WTC11 (cell line): Measurements from ENCODE around the gene MEIS1. TPM values are rescaled to one million over a fixed set of nuclear protein-coding genes. Genes with fewer than 3 reads are reported as not detected.

ENCODE experiments used
- ATAC-seq: fragments of 200-7000 bp; cut with Tn5 transposase; 2 replicates; pipeline ENCODE4 v1.10.0; 2021; ENCODE audit warnings: mild to moderate bottlenecking, moderate library complexity
- CTCF ChIA-PET: fragments of 300-600 bp; sonication (Branson Sonifier 250); formaldehyde crosslinking; loops from one replicate; lab custom pipeline; 2021; ENCODE audit warnings: antibody characterized with exemption; lab: Charles Lee
- POLR2A ChIA-PET: fragments of 350-600 bp; sonication (Branson Sonifier 250); formaldehyde crosslinking; loops from one replicate; lab custom pipeline; 2021; ENCODE audit warnings: antibody characterized with exemption; lab: Charles Lee
- DNase-seq: peaks from one replicate; pipeline ENCODE4 v3.0.0; 2021; ENCODE audit warnings: low spot score
- H3K27ac Mint-ChIP-seq: 2 replicates; pipeline ENCODE4 v1.8.0; 2021; ENCODE audit warnings: mixed read lengths
- H3K27me3 Mint-ChIP-seq: 2 replicates; pipeline ENCODE4 v1.8.0; 2021; ENCODE audit warnings: low read depth, mild to moderate bottlenecking, moderate library complexity, mixed read lengths
- H3K36me3 Mint-ChIP-seq: 2 replicates; pipeline ENCODE4 v1.8.0; 2021; ENCODE audit warnings: mixed read lengths
- H3K4me1 Mint-ChIP-seq: 2 replicates; pipeline ENCODE4 v1.8.0; 2022; ENCODE audit warnings: mixed read lengths
- H3K4me3 Mint-ChIP-seq: 2 replicates; pipeline ENCODE4 v1.8.0; 2021; ENCODE audit warnings: mild to moderate bottlenecking, moderate library complexity, mixed read lengths
- H3K9me3 Mint-ChIP-seq: 2 replicates; pipeline ENCODE4 v1.8.0; 2021; ENCODE audit warnings: mixed read lengths
- CREM ChIP-seq: sonication (generic); formaldehyde crosslinking; IDR thresholded peaks from 2 replicates; pipeline ENCODE4 v1.8.1; 2022; ENCODE audit warnings: mild to moderate bottlenecking, missing genetic modification reagents, moderate library complexity
- ESRRA ChIP-seq: sonication (generic); formaldehyde crosslinking; IDR thresholded peaks from 2 replicates; pipeline ENCODE4 v1.8.1; 2022; ENCODE audit warnings: mild to moderate bottlenecking, missing genetic modification reagents, borderline replicate concordance
- NFE2L1 ChIP-seq: sonication (generic); formaldehyde crosslinking; IDR thresholded peaks from 2 replicates; pipeline ENCODE4 v1.8.1; 2023; ENCODE audit warnings: missing genetic modification reagents
- NFYB ChIP-seq: sonication (generic); formaldehyde crosslinking; conservative IDR thresholded peaks from 2 replicates; pipeline ENCODE4 v1.8.0; 2022; ENCODE audit warnings: low read depth, missing genetic modification reagents
- SOX15 ChIP-seq: fragments of 250-450 bp; sonication (Bioruptor Pico); IDR thresholded peaks from 2 replicates; pipeline ENCODE4 v1.9.0; 2021; ENCODE audit warnings: mild to moderate bottlenecking
- ZNF423 ChIP-seq: fragments of 250-450 bp; sonication (Bioruptor Pico); IDR thresholded peaks from 2 replicates; pipeline ENCODE4 v2.1.2; 2022; ENCODE audit warnings: mild to moderate bottlenecking, moderate library complexity
- total RNA-seq: library from RNA; stranded (reverse); gene quantifications from 3 replicates; pipeline ENCODE4 v1.2.3, GENCODE V29; 2021
- TF ChIP-seq, protein P1 (sequence below): fragments of 250-450 bp; sonication (Bioruptor Pico); IDR thresholded peaks from 2 replicates; pipeline ENCODE4 v1.9.0; 2021; ENCODE audit warnings: mild to moderate bottlenecking, borderline replicate concordance
- TF ChIP-seq, protein P2 (sequence below): sonication (generic); formaldehyde crosslinking; IDR thresholded peaks from 2 replicates; pipeline ENCODE4 v1.8.0; 2022; ENCODE audit warnings: mild to moderate bottlenecking, missing genetic modification reagents
- TF ChIP-seq, protein P3 (sequence below): fragments of 250-450 bp; sonication (Bioruptor Pico); IDR thresholded peaks from 2 replicates; pipeline ENCODE4 v1.9.0; 2021; ENCODE audit warnings: mild to moderate bottlenecking
- TF ChIP-seq, protein P4 (sequence below): sonication (generic); formaldehyde crosslinking; IDR thresholded peaks from 2 replicates; pipeline ENCODE4 v1.8.0; 2022; ENCODE audit warnings: mild to moderate bottlenecking, missing genetic modification reagents
- TF ChIP-seq, protein P5 (sequence below): sonication (generic); formaldehyde crosslinking; IDR thresholded peaks from 2 replicates; pipeline ENCODE4 v1.8.0; 2023; ENCODE audit warnings: missing genetic modification reagents
- TF ChIP-seq, protein P6 (sequence below): sonication (generic); formaldehyde crosslinking; IDR thresholded peaks from 2 replicates; pipeline ENCODE4 v1.8.1; 2022; ENCODE audit warnings: mild to moderate bottlenecking, moderate library complexity, missing genetic modification reagents
- TF ChIP-seq, protein P7 (sequence below): sonication (generic); formaldehyde crosslinking; IDR thresholded peaks from 2 replicates; pipeline ENCODE4 v1.8.0; 2022; ENCODE audit warnings: mild to moderate bottlenecking, missing genetic modification reagents
- TF ChIP-seq, protein P8 (sequence below): sonication (generic); formaldehyde crosslinking; IDR thresholded peaks from 2 replicates; pipeline ENCODE4 v1.8.0; 2022; ENCODE audit warnings: mild to moderate bottlenecking, missing genetic modification reagents
- TF ChIP-seq, protein P9 (sequence below): sonication (generic); formaldehyde crosslinking; IDR thresholded peaks from 2 replicates; pipeline ENCODE4 v1.8.1; 2022; ENCODE audit warnings: mild to moderate bottlenecking, missing genetic modification reagents, moderate library complexity, borderline replicate concordance

The MEIS1 gene
- total RNA-seq, 1 experiment from 2014 or later, result 0.48 TPM

DNA sequence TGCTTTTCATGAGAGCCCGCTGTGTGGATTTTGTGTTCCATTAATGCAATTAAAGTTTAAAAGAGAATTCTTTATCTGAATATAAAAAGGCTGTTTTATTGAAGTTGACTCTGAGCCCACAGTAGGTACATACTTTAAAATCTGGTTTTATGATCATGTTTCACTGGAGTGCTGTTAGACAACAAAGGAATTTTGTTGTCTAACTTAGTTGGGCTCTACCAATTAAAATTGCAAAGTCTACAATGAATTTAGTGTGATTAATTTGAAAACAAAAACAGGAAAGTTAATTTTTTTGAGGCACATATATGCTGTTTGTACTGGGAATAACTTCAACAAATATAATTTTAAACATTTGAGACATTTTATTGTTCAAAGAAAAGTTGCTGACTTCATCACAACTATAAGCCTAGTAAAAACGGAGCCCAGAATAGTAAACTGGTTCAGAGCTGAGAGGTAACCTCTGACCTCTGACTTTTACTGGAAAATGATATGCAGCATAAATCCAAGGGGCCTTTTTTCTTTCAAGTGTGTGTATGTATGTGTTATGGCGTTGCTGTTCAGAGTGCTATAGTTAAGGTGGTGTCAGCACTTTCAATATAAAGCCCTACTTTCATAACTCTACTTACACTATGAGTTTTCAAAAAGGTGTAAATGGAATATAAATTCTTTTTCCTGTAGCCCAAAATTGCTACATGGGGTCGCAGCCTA, 30.2 kb downstream of the MEIS1 start (continued):
- TF ChIP-seq, protein P1, sequence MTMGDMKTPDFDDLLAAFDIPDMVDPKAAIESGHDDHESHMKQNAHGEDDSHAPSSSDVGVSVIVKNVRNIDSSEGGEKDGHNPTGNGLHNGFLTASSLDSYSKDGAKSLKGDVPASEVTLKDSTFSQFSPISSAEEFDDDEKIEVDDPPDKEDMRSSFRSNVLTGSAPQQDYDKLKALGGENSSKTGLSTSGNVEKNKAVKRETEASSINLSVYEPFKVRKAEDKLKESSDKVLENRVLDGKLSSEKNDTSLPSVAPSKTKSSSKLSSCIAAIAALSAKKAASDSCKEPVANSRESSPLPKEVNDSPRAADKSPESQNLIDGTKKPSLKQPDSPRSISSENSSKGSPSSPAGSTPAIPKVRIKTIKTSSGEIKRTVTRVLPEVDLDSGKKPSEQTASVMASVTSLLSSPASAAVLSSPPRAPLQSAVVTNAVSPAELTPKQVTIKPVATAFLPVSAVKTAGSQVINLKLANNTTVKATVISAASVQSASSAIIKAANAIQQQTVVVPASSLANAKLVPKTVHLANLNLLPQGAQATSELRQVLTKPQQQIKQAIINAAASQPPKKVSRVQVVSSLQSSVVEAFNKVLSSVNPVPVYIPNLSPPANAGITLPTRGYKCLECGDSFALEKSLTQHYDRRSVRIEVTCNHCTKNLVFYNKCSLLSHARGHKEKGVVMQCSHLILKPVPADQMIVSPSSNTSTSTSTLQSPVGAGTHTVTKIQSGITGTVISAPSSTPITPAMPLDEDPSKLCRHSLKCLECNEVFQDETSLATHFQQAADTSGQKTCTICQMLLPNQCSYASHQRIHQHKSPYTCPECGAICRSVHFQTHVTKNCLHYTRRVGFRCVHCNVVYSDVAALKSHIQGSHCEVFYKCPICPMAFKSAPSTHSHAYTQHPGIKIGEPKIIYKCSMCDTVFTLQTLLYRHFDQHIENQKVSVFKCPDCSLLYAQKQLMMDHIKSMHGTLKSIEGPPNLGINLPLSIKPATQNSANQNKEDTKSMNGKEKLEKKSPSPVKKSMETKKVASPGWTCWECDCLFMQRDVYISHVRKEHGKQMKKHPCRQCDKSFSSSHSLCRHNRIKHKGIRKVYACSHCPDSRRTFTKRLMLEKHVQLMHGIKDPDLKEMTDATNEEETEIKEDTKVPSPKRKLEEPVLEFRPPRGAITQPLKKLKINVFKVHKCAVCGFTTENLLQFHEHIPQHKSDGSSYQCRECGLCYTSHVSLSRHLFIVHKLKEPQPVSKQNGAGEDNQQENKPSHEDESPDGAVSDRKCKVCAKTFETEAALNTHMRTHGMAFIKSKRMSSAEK (CRISPR knock-in tag), result no peak
- TF ChIP-seq NFYB (CRISPR knock-in tag) (no peak), ESRRA (no peak), ZNF423 (CRISPR knock-in tag) (no peak), NFE2L1 (CRISPR knock-in tag) (no peak)
- TF ChIP-seq, protein P2, sequence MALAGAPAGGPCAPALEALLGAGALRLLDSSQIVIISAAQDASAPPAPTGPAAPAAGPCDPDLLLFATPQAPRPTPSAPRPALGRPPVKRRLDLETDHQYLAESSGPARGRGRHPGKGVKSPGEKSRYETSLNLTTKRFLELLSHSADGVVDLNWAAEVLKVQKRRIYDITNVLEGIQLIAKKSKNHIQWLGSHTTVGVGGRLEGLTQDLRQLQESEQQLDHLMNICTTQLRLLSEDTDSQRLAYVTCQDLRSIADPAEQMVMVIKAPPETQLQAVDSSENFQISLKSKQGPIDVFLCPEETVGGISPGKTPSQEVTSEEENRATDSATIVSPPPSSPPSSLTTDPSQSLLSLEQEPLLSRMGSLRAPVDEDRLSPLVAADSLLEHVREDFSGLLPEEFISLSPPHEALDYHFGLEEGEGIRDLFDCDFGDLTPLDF (CRISPR knock-in tag), result no peak
- TF ChIP-seq, protein P3, sequence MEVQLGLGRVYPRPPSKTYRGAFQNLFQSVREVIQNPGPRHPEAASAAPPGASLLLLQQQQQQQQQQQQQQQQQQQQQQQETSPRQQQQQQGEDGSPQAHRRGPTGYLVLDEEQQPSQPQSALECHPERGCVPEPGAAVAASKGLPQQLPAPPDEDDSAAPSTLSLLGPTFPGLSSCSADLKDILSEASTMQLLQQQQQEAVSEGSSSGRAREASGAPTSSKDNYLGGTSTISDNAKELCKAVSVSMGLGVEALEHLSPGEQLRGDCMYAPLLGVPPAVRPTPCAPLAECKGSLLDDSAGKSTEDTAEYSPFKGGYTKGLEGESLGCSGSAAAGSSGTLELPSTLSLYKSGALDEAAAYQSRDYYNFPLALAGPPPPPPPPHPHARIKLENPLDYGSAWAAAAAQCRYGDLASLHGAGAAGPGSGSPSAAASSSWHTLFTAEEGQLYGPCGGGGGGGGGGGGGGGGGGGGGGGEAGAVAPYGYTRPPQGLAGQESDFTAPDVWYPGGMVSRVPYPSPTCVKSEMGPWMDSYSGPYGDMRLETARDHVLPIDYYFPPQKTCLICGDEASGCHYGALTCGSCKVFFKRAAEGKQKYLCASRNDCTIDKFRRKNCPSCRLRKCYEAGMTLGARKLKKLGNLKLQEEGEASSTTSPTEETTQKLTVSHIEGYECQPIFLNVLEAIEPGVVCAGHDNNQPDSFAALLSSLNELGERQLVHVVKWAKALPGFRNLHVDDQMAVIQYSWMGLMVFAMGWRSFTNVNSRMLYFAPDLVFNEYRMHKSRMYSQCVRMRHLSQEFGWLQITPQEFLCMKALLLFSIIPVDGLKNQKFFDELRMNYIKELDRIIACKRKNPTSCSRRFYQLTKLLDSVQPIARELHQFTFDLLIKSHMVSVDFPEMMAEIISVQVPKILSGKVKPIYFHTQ (CRISPR knock-in tag), result no peak

DNA sequence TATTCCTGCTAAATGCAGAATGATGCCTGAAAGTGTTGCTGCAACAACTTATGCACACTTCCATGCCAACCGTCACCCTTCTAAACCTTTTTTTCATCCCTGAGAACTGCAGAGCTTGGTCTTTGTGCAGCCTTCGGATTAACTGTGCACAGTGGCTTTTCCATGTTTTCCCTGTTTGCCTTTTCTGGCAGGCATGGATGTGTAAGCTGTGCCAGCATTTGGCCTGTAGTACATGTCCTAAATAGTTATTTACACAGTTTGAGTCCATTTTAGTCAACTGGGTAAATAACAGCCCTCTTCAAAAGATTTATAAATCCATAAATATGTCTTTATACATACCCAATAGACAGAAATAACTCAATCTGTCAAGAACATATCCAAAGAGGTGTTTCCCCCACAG, 31.5 kb downstream of the MEIS1 start:
- Mint-ChIP-seq H3K4me1 (peaks cover 21% of the 10 kb centered on the region), H3K36me3 (no peaks in the 10 kb centered on the region), H3K27ac (no peak overlapping the region), H3K4me3 (no peak overlapping the region), H3K27me3 (no peaks in the 10 kb centered on the region), H3K9me3 (no peaks in the 10 kb centered on the region)
- ChIA-PET POLR2A (no interaction called here), CTCF (no interaction called here)
- DNase-seq (no peak), ATAC-seq (no peak)
- TF ChIP-seq SOX15 (CRISPR knock-in tag) (no peak), CREM (CRISPR knock-in tag) (no peak)
- TF ChIP-seq, protein P4, sequence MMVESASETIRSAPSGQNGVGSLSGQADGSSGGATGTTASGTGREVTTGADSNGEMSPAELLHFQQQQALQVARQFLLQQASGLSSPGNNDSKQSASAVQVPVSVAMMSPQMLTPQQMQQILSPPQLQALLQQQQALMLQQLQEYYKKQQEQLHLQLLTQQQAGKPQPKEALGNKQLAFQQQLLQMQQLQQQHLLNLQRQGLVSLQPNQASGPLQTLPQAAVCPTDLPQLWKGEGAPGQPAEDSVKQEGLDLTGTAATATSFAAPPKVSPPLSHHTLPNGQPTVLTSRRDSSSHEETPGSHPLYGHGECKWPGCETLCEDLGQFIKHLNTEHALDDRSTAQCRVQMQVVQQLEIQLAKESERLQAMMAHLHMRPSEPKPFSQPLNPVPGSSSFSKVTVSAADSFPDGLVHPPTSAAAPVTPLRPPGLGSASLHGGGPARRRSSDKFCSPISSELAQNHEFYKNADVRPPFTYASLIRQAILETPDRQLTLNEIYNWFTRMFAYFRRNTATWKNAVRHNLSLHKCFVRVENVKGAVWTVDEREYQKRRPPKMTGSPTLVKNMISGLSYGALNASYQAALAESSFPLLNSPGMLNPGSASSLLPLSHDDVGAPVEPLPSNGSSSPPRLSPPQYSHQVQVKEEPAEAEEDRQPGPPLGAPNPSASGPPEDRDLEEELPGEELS, result no peak
- TF ChIP-seq, protein P5, sequence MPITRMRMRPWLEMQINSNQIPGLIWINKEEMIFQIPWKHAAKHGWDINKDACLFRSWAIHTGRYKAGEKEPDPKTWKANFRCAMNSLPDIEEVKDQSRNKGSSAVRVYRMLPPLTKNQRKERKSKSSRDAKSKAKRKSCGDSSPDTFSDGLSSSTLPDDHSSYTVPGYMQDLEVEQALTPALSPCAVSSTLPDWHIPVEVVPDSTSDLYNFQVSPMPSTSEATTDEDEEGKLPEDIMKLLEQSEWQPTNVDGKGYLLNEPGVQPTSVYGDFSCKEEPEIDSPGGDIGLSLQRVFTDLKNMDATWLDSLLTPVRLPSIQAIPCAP (CRISPR knock-in tag), result no peak
- TF ChIP-seq, protein P6, sequence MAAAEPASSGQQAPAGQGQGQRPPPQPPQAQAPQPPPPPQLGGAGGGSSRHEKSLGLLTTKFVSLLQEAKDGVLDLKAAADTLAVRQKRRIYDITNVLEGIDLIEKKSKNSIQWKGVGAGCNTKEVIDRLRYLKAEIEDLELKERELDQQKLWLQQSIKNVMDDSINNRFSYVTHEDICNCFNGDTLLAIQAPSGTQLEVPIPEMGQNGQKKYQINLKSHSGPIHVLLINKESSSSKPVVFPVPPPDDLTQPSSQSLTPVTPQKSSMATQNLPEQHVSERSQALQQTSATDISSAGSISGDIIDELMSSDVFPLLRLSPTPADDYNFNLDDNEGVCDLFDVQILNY (CRISPR knock-in tag), result no peak
- TF ChIP-seq, protein P7, sequence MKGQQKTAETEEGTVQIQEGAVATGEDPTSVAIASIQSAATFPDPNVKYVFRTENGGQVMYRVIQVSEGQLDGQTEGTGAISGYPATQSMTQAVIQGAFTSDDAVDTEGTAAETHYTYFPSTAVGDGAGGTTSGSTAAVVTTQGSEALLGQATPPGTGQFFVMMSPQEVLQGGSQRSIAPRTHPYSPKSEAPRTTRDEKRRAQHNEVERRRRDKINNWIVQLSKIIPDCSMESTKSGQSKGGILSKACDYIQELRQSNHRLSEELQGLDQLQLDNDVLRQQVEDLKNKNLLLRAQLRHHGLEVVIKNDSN (CRISPR knock-in tag), result no peak
- TF ChIP-seq, protein P8, sequence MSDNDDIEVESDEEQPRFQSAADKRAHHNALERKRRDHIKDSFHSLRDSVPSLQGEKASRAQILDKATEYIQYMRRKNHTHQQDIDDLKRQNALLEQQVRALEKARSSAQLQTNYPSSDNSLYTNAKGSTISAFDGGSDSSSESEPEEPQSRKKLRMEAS (CRISPR knock-in tag), result no peak
- TF ChIP-seq, protein P9, sequence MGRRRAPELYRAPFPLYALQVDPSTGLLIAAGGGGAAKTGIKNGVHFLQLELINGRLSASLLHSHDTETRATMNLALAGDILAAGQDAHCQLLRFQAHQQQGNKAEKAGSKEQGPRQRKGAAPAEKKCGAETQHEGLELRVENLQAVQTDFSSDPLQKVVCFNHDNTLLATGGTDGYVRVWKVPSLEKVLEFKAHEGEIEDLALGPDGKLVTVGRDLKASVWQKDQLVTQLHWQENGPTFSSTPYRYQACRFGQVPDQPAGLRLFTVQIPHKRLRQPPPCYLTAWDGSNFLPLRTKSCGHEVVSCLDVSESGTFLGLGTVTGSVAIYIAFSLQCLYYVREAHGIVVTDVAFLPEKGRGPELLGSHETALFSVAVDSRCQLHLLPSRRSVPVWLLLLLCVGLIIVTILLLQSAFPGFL (CRISPR knock-in tag), result no peak
